Muscle layer of duodenum (tissue), 2 donors: ENCODE data around the gene SPANXD.
"Not testable (repeated sequence)": the region's sequence is repeated elsewhere in the genome, so short reads cannot be mapped to it uniquely, and the experiment has no call there.

Experiments used
- H3K27ac ChIP-seq: one replicate; pipeline ENCODE4 v1.7.0; 2013; ENCODE audit warnings: mild to moderate bottlenecking, low read length
- H3K27me3 ChIP-seq: one replicate; pipeline ENCODE4 v1.7.0; 2013; ENCODE audit warnings: low read depth, mild to moderate bottlenecking, control low read depth, low read length
- H3K36me3 ChIP-seq, 2 donors: one replicate each; pipeline ENCODE4 v1.7.0; 2013; ENCODE audit warnings: low read length in 2 of 2, control low read depth in 1 of 2, mild to moderate bottlenecking in 1 of 2; ENCODE audit not compliant: insufficient read depth in 2 of 2, control insufficient read depth in 1 of 2
- H3K4me1 ChIP-seq, 2 donors: one replicate each; pipeline ENCODE4 v1.7.0; 2013; ENCODE audit warnings: low read length in 2 of 2, mild to moderate bottlenecking in 2 of 2, control low read depth in 1 of 2, moderate library complexity in 1 of 2; ENCODE audit not compliant: insufficient read depth in 2 of 2, control insufficient read depth in 1 of 2
- H3K4me3 ChIP-seq, 2 donors: one replicate each; pipeline ENCODE4 v1.7.0; 2013; ENCODE audit warnings: low read length in 2 of 2, low read depth in 1 of 2, mild to moderate bottlenecking in 1 of 2
- H3K9me3 ChIP-seq, 2 donors: one replicate each; pipeline ENCODE4 v1.7.0; 2013; ENCODE audit warnings: low read length in 2 of 2, control low read depth in 1 of 2, mild to moderate bottlenecking in 1 of 2; ENCODE audit not compliant: control insufficient read depth in 1 of 2
- donor health status: healthy.

The SPANXD gene, protein sequence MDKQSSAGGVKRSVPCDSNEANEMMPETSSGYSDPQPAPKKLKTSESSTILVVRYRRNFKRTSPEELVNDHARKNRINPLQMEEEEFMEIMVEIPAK

DNA sequence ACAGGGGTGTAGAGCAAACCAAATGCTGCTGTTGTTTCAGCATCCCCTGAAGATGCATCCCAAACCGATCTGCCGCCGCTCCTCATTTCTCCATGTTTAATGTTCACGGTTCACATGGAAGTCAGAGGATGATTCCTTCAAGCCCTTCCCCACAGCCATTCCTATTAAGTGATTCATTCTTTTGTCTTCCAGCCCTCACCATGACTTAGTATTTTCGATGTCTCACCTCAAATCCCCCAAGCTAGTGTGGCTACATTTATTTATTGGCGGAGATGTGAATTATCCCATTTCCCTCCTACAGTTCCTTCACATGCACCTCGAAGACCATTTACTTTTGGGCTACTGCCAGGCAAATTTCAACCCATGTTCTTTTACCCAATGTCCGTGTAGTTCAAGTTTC is at the start of gene SPANXD:
Gene SPANXD (minus strand): TSS at position 101 of the 400 bp plus-strand sequence. CDS start 334 bp downstream, outside the sequence.
- not testable (repeated sequence) for H3K4me1 ChIP-seq, H3K27me3 ChIP-seq, H3K36me3 ChIP-seq, H3K4me3 ChIP-seq, H3K9me3 ChIP-seq, H3K27ac ChIP-seq

DNA sequence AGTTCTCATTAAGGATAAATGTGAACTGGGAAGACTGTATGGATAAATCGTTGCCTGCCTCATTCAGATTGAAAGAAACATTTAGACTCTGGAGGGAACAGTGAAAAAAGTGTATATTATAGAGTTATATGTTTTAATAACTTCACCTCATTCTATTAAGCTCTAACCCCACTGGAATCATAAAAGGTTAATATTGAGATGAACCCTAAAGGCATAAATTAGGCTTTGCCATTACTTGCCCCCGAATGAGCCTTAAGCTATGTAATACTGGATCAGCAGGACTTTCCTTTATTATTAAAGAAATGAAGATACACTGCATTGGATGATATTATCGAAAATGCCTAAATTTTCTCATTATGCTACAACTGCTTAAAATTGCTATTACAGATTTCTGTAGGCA is 44.1 kb upstream of the SPANXD start:
- H3K9me3 ChIP-seq, result no peaks in the 10 kb centered on the region
- no peaks in the 10 kb centered on the region for H3K27me3 ChIP-seq
- no peaks in the 10 kb centered on the region for H3K4me1 ChIP-seq
- H3K27ac ChIP-seq, result no peak overlapping the region
- no peak overlapping the region for H3K4me3 ChIP-seq
- H3K36me3 ChIP-seq, result no peaks in the 10 kb centered on the region

DNA sequence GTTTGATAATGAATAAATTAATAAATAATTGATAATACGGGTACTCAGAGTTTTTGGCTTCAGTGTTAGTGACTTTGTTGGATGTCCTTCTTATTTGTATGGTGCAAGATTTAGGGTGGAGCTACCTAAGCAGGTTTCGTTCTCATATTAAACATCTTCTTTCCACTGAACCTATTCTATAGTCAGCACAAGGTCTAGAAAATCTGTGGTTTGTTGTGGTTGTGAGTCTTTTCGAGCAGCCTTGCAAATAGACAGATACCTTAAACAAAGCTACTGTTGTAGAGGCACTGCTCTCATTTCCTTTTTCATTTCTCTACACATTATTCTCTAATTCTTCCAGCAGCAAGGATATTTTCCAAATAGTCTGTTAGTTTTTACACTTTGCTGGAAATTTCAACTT is 38.1 kb upstream of the SPANXD start:
- H3K27me3 ChIP-seq, result no peaks in the 10 kb centered on the region
- H3K4me1 ChIP-seq, result no peaks in the 10 kb centered on the region
- no peak overlapping the region for H3K27ac ChIP-seq
- H3K36me3 ChIP-seq, result no peaks in the 10 kb centered on the region
- H3K4me3 ChIP-seq, result no peak overlapping the region
- H3K9me3 ChIP-seq, result no peaks in the 10 kb centered on the region

DNA sequence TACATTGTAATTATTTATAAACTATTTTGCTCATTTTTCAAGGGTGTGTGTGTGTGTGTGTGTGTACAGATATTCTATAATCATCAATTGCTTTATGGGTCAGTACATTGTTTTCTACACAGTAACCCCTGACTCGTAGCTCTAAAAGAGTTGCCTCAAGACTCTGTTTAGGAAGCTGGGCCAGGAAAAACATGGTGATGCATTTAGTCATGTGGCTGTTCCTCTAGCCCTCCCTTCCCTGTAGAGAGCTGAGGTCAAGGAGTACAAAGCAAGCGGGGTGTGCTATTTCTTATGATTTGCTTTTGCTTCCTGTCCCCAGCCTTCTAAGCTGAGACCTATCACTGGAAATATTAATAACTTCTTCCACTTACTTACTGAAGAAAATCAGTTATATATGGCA is 34.8 kb upstream of the SPANXD start:
- Histone ChIP-seq H3K36me3 (no peaks in the 10 kb centered on the region), H3K4me3 (no peak overlapping the region), H3K4me1 (no peaks in the 10 kb centered on the region), H3K9me3 (no peaks in the 10 kb centered on the region), H3K27ac (no peak overlapping the region), H3K27me3 (no peaks in the 10 kb centered on the region)

DNA sequence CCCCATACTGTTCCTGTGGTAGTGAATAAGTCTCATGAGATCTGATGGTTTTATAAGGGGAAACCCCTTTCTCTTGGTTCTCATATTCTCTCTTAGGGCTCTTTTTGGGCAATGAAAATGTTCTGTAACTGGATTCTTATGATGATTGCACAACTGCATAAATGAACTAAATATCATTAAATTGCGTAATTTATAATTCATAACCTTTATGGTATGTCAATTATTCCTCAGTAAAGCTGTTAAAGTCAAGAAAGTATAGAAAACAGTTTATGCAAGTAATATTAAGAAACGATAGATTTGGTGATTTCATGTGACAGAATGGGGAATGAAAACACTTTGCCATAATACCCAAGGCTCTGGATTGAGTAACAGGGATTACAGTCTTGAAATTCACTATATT is 33.5 kb upstream of the SPANXD start:
- no peak overlapping the region for H3K4me3 ChIP-seq
- H3K36me3 ChIP-seq, result no peaks in the 10 kb centered on the region
- H3K9me3 ChIP-seq, result no peaks in the 10 kb centered on the region
- H3K4me1 ChIP-seq, result no peaks in the 10 kb centered on the region
- no peaks in the 10 kb centered on the region for H3K27me3 ChIP-seq
- H3K27ac ChIP-seq, result no peak overlapping the region

DNA sequence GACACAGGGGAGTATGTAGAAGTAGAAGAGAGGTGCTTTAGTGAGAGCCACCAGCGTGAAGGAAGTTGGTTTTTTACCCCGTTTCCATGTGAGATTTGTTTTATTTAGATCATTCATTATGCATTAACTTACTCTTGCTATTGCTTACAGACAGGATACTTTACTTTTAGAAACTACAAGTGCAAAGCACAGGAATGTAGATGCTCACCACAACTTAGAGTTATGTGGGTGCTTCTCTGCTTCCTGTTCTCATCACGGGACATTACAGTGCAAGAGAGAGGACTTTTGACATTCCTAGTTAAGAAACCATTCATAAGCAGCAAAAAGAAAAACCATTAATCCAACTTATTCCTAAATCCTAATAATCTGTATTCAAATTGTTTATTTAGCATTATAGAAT is 25.6 kb upstream of the SPANXD start:
- Histone ChIP-seq H3K27me3 (no peaks in the 10 kb centered on the region), H3K27ac (no peak overlapping the region), H3K4me1 (no peaks in the 10 kb centered on the region), H3K9me3 (no peaks in the 10 kb centered on the region), H3K4me3 (no peak overlapping the region), H3K36me3 (no peaks in the 10 kb centered on the region)

DNA sequence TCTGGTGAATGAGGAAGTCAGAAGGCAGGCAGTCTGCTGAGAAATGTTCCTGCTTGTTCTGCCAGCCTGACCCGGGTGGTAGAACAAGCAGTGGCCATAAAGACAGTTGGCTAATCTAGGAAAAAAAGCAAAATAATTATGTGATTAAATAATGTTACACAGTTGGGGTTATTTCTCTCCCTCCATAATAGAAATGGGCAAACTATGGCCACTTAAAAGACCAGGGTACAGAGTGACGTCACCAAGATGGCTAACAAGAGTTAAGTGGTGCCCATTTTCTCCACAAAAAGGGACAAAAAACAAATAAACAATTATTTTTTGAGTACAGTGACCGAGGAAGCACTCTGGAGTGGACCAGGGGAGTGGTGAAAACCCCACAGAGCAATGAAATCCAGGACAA is 16.1 kb upstream of the SPANXD start:
- Histone ChIP-seq H3K27me3 (no peaks in the 10 kb centered on the region), H3K36me3 (no peaks in the 10 kb centered on the region), H3K9me3 (no peaks in the 10 kb centered on the region)

DNA sequence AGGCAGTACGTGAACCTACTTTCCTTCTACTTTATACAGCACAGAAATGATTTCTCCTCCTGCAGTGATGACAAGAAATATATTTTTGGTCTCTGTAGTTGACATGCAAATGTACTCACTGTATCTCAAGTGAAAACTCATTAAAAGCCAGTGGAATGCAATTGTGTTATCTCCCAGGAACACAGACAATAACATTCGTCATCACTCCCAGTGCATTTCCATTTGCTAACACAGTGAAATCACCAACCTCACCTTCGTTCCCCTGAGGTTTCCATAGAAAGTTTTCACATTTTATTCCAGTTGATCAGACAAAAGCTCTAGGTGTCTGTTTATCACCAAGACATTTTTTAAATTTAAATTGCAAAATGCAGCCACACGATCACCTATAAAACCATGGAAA is 2.5 kb upstream of the SPANXD start:
- no peaks in the 10 kb centered on the region for H3K4me1 ChIP-seq
- H3K36me3 ChIP-seq, result no peaks in the 10 kb centered on the region
- no peaks in the 10 kb centered on the region for H3K27me3 ChIP-seq
- no peak overlapping the region for H3K27ac ChIP-seq
- H3K9me3 ChIP-seq, result no peaks in the 10 kb centered on the region
- no peak overlapping the region for H3K4me3 ChIP-seq

More for the DNA sequence above, 16.1 kb upstream of the SPANXD start:
- H3K4me1 ChIP-seq, result no peaks in the 10 kb centered on the region
- H3K27ac ChIP-seq, result no peak overlapping the region
- H3K4me3 ChIP-seq, result no peak overlapping the region

DNA sequence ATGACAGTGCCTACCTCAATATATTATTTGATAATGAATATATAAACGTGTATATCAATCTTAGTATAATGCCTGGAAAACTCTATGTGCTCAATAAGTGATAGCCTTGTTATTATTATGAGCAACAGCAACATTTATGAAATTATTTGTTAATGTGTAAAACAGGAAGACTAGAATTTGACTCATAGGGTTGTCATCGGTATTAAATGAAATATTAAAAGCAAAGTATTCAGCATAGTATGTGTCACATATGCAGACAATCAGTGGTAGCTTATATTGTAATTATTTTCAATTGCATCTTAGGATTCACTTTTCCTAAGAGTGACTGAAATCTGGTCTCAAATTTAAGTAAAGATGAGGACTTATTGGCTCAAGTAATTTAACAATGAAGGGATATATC is 24.6 kb downstream of the SPANXD start:
- Histone ChIP-seq H3K27me3 (no peaks in the 10 kb centered on the region), H3K4me1 (no peaks in the 10 kb centered on the region), H3K4me3 (no peak overlapping the region), H3K36me3 (no peaks in the 10 kb centered on the region), H3K27ac (no peak overlapping the region), H3K9me3 (no peaks in the 10 kb centered on the region)

DNA sequence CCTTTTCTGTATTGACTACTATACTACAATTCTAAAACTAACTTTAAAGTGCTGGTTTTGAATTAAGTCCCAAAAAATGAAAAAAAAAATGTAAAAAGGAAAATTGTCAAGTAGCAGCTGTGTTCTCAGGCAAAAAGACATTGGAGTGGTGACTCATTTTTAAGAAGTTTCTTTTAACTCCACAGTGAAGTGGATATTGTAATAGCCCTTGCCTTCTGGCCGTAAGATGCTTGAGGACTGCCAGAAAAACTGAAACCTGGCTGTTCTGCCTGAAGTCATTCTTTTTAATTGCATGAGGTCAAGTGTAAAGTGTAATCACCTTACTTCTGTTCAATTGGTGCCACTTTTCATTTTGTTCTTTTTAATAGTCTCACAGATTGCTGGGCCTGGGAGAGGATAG is 28.9 kb downstream of the SPANXD start:
- Histone ChIP-seq H3K27ac (no peak overlapping the region), H3K9me3 (no peaks in the 10 kb centered on the region), H3K27me3 (no peaks in the 10 kb centered on the region), H3K4me3 (no peak overlapping the region), H3K4me1 (no peaks in the 10 kb centered on the region), H3K36me3 (no peaks in the 10 kb centered on the region)

DNA sequence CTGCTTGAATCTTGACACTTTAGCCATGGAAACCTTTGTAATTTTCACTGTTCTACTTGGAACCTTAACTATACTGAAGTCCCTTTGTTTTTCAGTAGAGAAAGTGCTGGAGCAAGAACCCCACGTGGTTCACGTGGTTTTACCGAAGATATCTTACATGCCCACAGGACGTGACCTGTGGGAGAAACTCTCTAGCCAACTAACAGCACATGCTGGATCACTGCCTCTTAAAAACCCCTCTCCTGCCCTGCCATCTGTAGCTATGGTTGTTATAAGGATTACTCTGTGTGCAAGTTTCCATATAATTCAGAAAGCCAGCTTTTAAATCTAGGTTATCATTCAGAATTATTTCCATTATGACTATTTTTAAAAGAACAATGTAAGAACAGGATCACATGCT is 30.2 kb downstream of the SPANXD start:
- Histone ChIP-seq H3K27ac (no peak overlapping the region), H3K9me3 (no peaks in the 10 kb centered on the region), H3K27me3 (no peaks in the 10 kb centered on the region), H3K4me1 (no peaks in the 10 kb centered on the region), H3K4me3 (no peak overlapping the region), H3K36me3 (no peaks in the 10 kb centered on the region)

DNA sequence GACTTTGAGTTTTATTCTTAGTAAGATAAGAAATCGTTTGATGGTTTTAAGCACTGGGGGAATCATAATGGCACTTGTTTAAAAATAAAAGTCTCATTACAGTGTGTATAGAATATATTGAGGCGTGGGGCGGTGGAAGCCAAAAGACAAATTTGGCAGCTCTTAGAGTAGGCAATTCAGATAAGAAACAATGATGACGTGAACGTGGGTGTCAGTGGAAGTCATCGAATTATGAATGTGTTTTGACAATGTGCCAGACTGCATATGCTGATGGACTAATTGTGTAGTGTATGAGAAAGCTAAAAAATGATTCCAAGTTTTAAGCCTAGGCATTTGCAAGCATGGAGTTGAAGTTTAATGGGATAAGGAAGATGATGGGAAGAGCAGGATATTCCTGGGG is 35.8 kb downstream of the SPANXD start:
- Histone ChIP-seq H3K9me3 (no peaks in the 10 kb centered on the region), H3K27ac (no peak overlapping the region), H3K4me1 (no peaks in the 10 kb centered on the region), H3K36me3 (no peaks in the 10 kb centered on the region), H3K27me3 (no peaks in the 10 kb centered on the region), H3K4me3 (no peak overlapping the region)
